Endodermal cell (in vitro differentiated cells): ENCODE data around the gene CAMK2D. TPM values are rescaled to one million over a fixed set of nuclear protein-coding genes. Genes with fewer than 3 reads are reported as not detected.

ENCODE experiments used
- DNase-seq: peaks from one replicate; pipeline ENCODE4 v3.0.0-alpha.2; 2017
- H3K27ac ChIP-seq: 2 replicates; pipeline ENCODE4 v1.5.1; 2013; ENCODE audit warnings: mild to moderate bottlenecking, low read depth, low read length, moderate library complexity
- H3K27me3 ChIP-seq: 2 replicates; pipeline ENCODE4 v1.6.1; 2013; ENCODE audit warnings: mild to moderate bottlenecking, low read length, moderate library complexity; ENCODE audit not compliant: insufficient read depth, control insufficient read depth, poor library complexity, severe bottlenecking
- H3K36me3 ChIP-seq: 2 replicates; pipeline ENCODE4 v1.7.0; 2013; ENCODE audit warnings: mild to moderate bottlenecking, low read length, moderate library complexity; ENCODE audit not compliant: control insufficient read depth, insufficient read depth
- H3K4me1 ChIP-seq: one replicate; pipeline ENCODE4 v1.7.0; 2013; ENCODE audit warnings: low read length; ENCODE audit not compliant: control insufficient read depth, insufficient read depth
- H3K4me3 ChIP-seq: 2 replicates; pipeline ENCODE4 v1.5.1; 2013; ENCODE audit warnings: mild to moderate bottlenecking, low read length, moderate library complexity
- H3K9ac ChIP-seq: 2 replicates; pipeline ENCODE4 v1.6.1; 2013; ENCODE audit warnings: mild to moderate bottlenecking, low read length, moderate library complexity; ENCODE audit not compliant: poor library complexity, severe bottlenecking; ENCODE audit errors: extremely low read depth
- H3K9me3 ChIP-seq: 2 replicates; pipeline ENCODE4 v1.6.1; 2013; ENCODE audit warnings: mild to moderate bottlenecking, low read length, moderate library complexity; ENCODE audit not compliant: control insufficient read depth
- H3K27ac Mint-ChIP-seq: 2 replicates; pipeline ENCODE4 v1.8.0; 2020; ENCODE audit warnings: mixed read lengths
- H3K27me3 Mint-ChIP-seq: 2 replicates; pipeline ENCODE4 v1.8.0; 2021; ENCODE audit warnings: mild to moderate bottlenecking, mixed read lengths; ENCODE audit not compliant: insufficient read depth
- H3K36me3 Mint-ChIP-seq: 2 replicates; pipeline ENCODE4 v1.8.0; 2020; ENCODE audit warnings: low read depth, mixed read lengths
- H3K4me1 Mint-ChIP-seq: 2 replicates; pipeline ENCODE4 v1.8.0; 2020; ENCODE audit warnings: mixed read lengths
- H3K4me3 Mint-ChIP-seq: 2 replicates; pipeline ENCODE4 v1.8.0; 2020; ENCODE audit warnings: mild to moderate bottlenecking, moderate library complexity, mixed read lengths
- H3K9me3 Mint-ChIP-seq: 2 replicates; pipeline ENCODE4 v1.8.0; 2020; ENCODE audit warnings: mild to moderate bottlenecking, mixed read lengths
- WGBS, 2 experiments: methylation state at CpG; one replicate each; pipeline versions ENCODE4 v1.1.5 to v1.1.7; 2013; ENCODE audit warnings: missing lambda C conversion rate in 2 of 2, mixed read lengths in 1 of 2; ENCODE audit not compliant: insufficient coverage in 1 of 2, insufficient read length in 1 of 2; 5-methylcytosine and 5-hydroxymethylcytosine counted together
- total RNA-seq, 2 donors: library from RNA; stranded (reverse); fragmentation: NEBNext Ultra II Directional in 1 of 2; extraction: Animal tissue kit (Norgen Biotek cat#: 25700) in 1 of 2; gene quantifications; 2 replicates in 1 of 2; 3 replicates in 1 of 2; pipeline ENCODE4 v1.2.1, GENCODE V29; 2021
- TF ChIP-seq, protein P1 (sequence below): fragments of 200-600 bp; sonication (generic); conservative IDR thresholded peaks from 2 replicates; pipeline ENCODE4 v1.5.0; 2021; ENCODE audit warnings: antibody characterized with exemption, mild to moderate bottlenecking

CAMK2D gene
- total RNA-seq, 2 donors from 2014 or later, result 91.1 to 120 TPM

DNA sequence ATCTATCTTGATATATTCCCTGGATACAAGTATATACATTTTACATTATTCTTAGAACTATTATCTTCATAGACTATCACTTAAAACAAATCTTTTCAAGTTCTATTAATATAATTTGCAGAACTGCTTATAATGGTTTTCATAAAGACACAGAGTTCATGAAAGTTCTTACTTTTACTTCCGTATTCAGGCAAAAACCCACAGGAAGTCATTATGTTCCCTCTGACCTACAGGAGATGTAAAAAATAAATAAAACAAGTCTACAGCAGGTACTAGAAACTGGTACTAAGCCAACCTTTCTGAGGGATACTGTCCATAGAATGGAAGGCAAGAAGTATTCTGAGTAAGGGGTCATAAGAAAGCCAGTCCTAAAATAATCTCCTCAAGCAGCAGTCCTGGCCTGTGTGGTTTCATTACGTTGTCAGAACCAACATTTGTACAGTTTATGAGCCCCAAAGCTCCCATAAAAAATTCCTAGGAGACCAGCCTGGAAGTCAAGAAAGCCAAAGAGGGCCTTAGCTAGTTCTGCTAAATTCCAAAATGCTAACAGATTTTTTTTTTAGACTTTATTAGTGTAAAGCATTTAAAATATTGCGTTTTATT, 68.6 kb downstream of the CAMK2D start:
- H3K4me1 Mint-ChIP-seq, result peaks cover 3% of the 10 kb centered on the region
- 95 to 100% methylated on average over 1 to 3 of the region's 3 CpGs for WGBS, 2 experiments
- TF ChIP-seq, protein P1, sequence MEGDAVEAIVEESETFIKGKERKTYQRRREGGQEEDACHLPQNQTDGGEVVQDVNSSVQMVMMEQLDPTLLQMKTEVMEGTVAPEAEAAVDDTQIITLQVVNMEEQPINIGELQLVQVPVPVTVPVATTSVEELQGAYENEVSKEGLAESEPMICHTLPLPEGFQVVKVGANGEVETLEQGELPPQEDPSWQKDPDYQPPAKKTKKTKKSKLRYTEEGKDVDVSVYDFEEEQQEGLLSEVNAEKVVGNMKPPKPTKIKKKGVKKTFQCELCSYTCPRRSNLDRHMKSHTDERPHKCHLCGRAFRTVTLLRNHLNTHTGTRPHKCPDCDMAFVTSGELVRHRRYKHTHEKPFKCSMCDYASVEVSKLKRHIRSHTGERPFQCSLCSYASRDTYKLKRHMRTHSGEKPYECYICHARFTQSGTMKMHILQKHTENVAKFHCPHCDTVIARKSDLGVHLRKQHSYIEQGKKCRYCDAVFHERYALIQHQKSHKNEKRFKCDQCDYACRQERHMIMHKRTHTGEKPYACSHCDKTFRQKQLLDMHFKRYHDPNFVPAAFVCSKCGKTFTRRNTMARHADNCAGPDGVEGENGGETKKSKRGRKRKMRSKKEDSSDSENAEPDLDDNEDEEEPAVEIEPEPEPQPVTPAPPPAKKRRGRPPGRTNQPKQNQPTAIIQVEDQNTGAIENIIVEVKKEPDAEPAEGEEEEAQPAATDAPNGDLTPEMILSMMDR, result no peak
- peaks cover 2% of the 10 kb centered on the region for H3K36me3 Mint-ChIP-seq
- Histone ChIP-seq H3K4me1 (peaks cover 5% of the 10 kb centered on the region), H3K27ac (no peak overlapping the region), H3K4me3 (no peak overlapping the region), H3K9me3 (no peaks in the 10 kb centered on the region), H3K36me3 (peaks cover 17% of the 10 kb centered on the region), H3K27me3 (no peaks in the 10 kb centered on the region), H3K9ac (no peak overlapping the region)
- DNase-seq, result no peak
- H3K27ac Mint-ChIP-seq, result no peak overlapping the region
- no peaks in the 10 kb centered on the region for H3K9me3 Mint-ChIP-seq
- H3K27me3 Mint-ChIP-seq, result no peaks in the 10 kb centered on the region
- H3K4me3 Mint-ChIP-seq, result no peak overlapping the region

DNA sequence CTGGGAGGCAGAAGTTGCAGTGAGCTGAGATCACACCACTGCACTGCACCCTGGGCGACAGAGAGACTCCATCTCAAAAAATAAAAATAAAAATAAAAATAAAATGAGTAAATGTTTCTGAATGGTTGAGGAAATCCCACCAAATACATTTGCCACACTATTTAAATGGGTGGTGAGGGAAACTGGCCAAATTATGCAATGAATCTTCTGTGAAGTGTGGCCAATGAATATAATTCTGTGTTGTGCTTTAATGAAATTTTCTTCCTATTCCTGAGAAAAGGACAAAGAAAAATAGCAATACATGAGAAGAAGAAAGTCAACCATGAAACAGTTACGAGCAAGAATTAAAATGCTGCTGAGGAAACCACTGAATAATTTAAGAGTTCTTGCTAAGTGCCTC, 69.9 kb downstream of the CAMK2D start:
- H3K4me1 Mint-ChIP-seq, result peaks cover 3% of the 10 kb centered on the region
- H3K9me3 Mint-ChIP-seq, result no peaks in the 10 kb centered on the region
- peaks cover 4% of the 10 kb centered on the region for H3K36me3 Mint-ChIP-seq
- 94 to 100% methylated on average over 1 of the region's 2 CpGs for WGBS, 2 experiments
- Histone ChIP-seq H3K9ac (no peak overlapping the region), H3K36me3 (peaks cover 23% of the 10 kb centered on the region), H3K27me3 (no peaks in the 10 kb centered on the region), H3K9me3 (no peaks in the 10 kb centered on the region), H3K4me3 (no peak overlapping the region), H3K4me1 (peaks cover 5% of the 10 kb centered on the region), H3K27ac (no peak overlapping the region)
- no peak overlapping the region for H3K4me3 Mint-ChIP-seq
- no peaks in the 10 kb centered on the region for H3K27me3 Mint-ChIP-seq
- TF ChIP-seq, protein P1, result no peak
- no peak for DNase-seq
- H3K27ac Mint-ChIP-seq, result no peak overlapping the region

DNA sequence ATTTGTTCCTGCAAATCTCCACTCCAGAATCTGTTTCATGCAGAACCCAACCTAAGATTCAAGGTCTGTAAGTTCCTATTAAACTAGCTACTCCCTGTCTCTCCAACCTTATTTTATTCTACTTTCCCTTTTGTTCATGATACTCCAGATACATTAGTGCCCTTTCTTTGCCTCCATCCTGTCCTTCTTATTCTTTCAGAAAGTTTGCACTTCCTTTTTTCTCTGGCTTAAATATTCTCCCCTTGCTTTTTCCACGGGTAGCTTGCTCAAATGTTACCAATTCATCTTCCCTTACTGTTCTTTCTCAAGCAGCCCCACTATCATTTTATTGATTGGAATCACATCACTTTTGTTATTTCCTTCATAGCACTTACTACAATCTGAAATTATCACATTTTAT, 72.1 kb downstream of the CAMK2D start:
- Mint-ChIP-seq H3K27ac (no peak overlapping the region), H3K27me3 (no peaks in the 10 kb centered on the region), H3K4me1 (peaks cover 6% of the 10 kb centered on the region)

More for the DNA sequence above, 72.1 kb downstream of the CAMK2D start:
- Mint-ChIP-seq H3K4me3 (no peak overlapping the region), H3K9me3 (no peaks in the 10 kb centered on the region), H3K36me3 (peaks cover 10% of the 10 kb centered on the region)
- peaks cover 5% of the 10 kb centered on the region for H3K4me1 ChIP-seq
- WGBS, 2 experiments, result 92 to 100% methylated on average over 1 of the region's 1 CpG
- peaks cover 29% of the 10 kb centered on the region for H3K36me3 ChIP-seq
- no peaks in the 10 kb centered on the region for H3K27me3 ChIP-seq
- no peak overlapping the region for H3K9ac ChIP-seq
- H3K4me3 ChIP-seq, result no peak overlapping the region
- TF ChIP-seq, protein P1, result no peak
- DNase-seq, result no peak
- no peak overlapping the region for H3K27ac ChIP-seq
- no peaks in the 10 kb centered on the region for H3K9me3 ChIP-seq
